ENCODE results near the gene NIFK.

DNA sequence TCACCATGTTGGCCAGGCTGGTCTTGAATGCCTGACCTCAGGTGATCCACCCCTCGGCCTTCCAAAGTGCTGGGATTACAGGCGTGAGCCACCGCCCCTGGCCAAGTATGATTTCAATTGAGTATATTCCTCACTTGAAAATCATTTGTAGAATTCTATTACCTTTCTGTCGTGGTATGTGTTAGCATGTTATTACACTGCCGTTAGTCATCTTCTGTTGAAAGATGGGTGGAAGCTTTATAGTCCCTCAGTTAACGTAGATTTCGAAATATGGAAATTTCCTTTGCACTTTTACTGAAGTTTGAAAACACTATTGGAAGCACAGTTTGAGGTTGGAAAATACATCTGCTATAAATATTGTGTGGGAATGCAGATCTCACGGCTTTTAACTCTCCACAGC, 14.7 kb downstream of the NIFK start:
- TF ChIP-seq, protein P1, sequence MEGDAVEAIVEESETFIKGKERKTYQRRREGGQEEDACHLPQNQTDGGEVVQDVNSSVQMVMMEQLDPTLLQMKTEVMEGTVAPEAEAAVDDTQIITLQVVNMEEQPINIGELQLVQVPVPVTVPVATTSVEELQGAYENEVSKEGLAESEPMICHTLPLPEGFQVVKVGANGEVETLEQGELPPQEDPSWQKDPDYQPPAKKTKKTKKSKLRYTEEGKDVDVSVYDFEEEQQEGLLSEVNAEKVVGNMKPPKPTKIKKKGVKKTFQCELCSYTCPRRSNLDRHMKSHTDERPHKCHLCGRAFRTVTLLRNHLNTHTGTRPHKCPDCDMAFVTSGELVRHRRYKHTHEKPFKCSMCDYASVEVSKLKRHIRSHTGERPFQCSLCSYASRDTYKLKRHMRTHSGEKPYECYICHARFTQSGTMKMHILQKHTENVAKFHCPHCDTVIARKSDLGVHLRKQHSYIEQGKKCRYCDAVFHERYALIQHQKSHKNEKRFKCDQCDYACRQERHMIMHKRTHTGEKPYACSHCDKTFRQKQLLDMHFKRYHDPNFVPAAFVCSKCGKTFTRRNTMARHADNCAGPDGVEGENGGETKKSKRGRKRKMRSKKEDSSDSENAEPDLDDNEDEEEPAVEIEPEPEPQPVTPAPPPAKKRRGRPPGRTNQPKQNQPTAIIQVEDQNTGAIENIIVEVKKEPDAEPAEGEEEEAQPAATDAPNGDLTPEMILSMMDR (IDR thresholded peaks at IDR 0.05; ENCODE audit: extremely low read depth in 1 of 2, insufficient read depth in 1 of 2, low read depth in 1 of 2, low read length in 2 of 2): no peak
- no peak for TF ChIP-seq EZH2 (IDR thresholded peaks at IDR 0.05; ENCODE audit: borderline replicate concordance, low read depth, low read length, severe bottlenecking)
- no peak for TF ChIP-seq MAX (IDR thresholded peaks at IDR 0.05; ENCODE audit: insufficient read depth, insufficient read length)
- no peak for TF ChIP-seq POLR2AphosphoS5 (IDR thresholded peaks at IDR 0.05; ENCODE audit: insufficient read depth, low read depth, low read length)

Measured in endothelial cell of umbilical vein (primary cell).